Progenitor cell of endocrine pancreas (in vitro differentiated cells): ENCODE data around the gene DNAJC22. TPM values are rescaled to one million over a fixed set of nuclear protein-coding genes. Genes with fewer than 3 reads are reported as not detected.

Experiments
- DNase-seq: peaks from one replicate; pipeline ENCODE4 v3.0.0; 2021; ENCODE audit warnings: low spot score; ENCODE audit not compliant: unreplicated experiment
- H3K27ac Mint-ChIP-seq: 2 replicates; pipeline ENCODE4 v1.8.0; 2021; ENCODE audit warnings: mild to moderate bottlenecking, moderate library complexity, mixed read lengths
- H3K27me3 Mint-ChIP-seq: 2 replicates; pipeline ENCODE4 v1.8.0; 2021; ENCODE audit warnings: mixed read lengths
- H3K36me3 Mint-ChIP-seq: 2 replicates; pipeline ENCODE4 v1.8.0; 2022; ENCODE audit warnings: mixed read lengths; ENCODE audit not compliant: insufficient read depth
- H3K4me1 Mint-ChIP-seq: 2 replicates; pipeline ENCODE4 v1.8.0; 2021; ENCODE audit warnings: low read depth, mixed read lengths
- H3K4me3 Mint-ChIP-seq: 2 replicates; pipeline ENCODE4 v1.8.0; 2021; ENCODE audit warnings: low read depth, mild to moderate bottlenecking, moderate library complexity, mixed read lengths
- H3K9me3 Mint-ChIP-seq: 2 replicates; pipeline ENCODE4 v1.8.0; 2021; ENCODE audit warnings: low read depth, mixed read lengths
- CTCF ChIP-seq: fragments of 200-600 bp; sonication (generic); IDR thresholded peaks from one replicate; pipeline ENCODE4 v1.5.0; 2021; ENCODE audit warnings: antibody characterized with exemption, mild to moderate bottlenecking; ENCODE audit not compliant: unreplicated experiment
- total RNA-seq: library from RNA; stranded (reverse); gene quantifications from 2 replicates; pipeline ENCODE4 v1.2.1, GENCODE V29; 2021

The DNAJC22 gene
- total RNA-seq, 1 donor from 2014 or later: 38.7 TPM

- DNase-seq: no peak
- H3K9me3 Mint-ChIP-seq: no peaks in the 10 kb centered on the region
- H3K4me1 Mint-ChIP-seq: peaks cover 18% of the 10 kb centered on the region
- no peak for TF ChIP-seq CTCF
- H3K4me3 Mint-ChIP-seq: peak overlapping the region; percentile 29
- peaks cover 2% of the 10 kb centered on the region for H3K36me3 Mint-ChIP-seq
- H3K27ac Mint-ChIP-seq: no peak overlapping the region
- no peaks in the 10 kb centered on the region for H3K27me3 Mint-ChIP-seq
These were observed 18.9 kb downstream of the DNAJC22 start for GRCh38 chr12:49365542-49365941.

GRCh38 chr12:49366096-49366651, 19.5 kb downstream of the DNAJC22 start:
- Mint-ChIP-seq H3K27ac (peak overlapping the region; percentile 95), H3K9me3 (no peaks in the 10 kb centered on the region), H3K27me3 (no peaks in the 10 kb centered on the region), H3K36me3 (peaks cover 3% of the 10 kb centered on the region), H3K4me3 (peak overlapping the region; percentile 89), H3K4me1 (peaks cover 21% of the 10 kb centered on the region)
- DNase-seq: no peak
- no peak for TF ChIP-seq CTCF

GRCh38 chr12:49366652-49367380, 20.1 kb downstream of the DNAJC22 start:
- Mint-ChIP-seq H3K27ac (peak overlapping the region; percentile 95), H3K4me1 (peaks cover 25% of the 10 kb centered on the region), H3K27me3 (no peaks in the 10 kb centered on the region), H3K9me3 (no peaks in the 10 kb centered on the region), H3K36me3 (peaks cover 7% of the 10 kb centered on the region), H3K4me3 (peak overlapping the region; percentile 89)
- DNase-seq: peak; percentile 98
- peak; percentile 32 for TF ChIP-seq CTCF

GRCh38 chr12:49367381-49368239, 20.9 kb downstream of the DNAJC22 start, which contains the start of gene SPATS2:
SPATS2 (plus strand) TSS chr12:49367462; CDS start chr12:49461013, 93,551 bp downstream.
- H3K27me3 Mint-ChIP-seq: no peaks in the 10 kb centered on the region
- H3K9me3 Mint-ChIP-seq: no peaks in the 10 kb centered on the region
- H3K36me3 Mint-ChIP-seq: peaks cover 8% of the 10 kb centered on the region
- TF ChIP-seq CTCF: no peak
- no peak for DNase-seq
- peaks cover 26% of the 10 kb centered on the region for H3K4me1 Mint-ChIP-seq
- H3K4me3 Mint-ChIP-seq: peak within 1 kb of the TSS; percentile 89
- H3K27ac Mint-ChIP-seq: peak within 1 kb of the TSS; percentile 95

- H3K9me3 Mint-ChIP-seq: no peaks in the 10 kb centered on the region
- H3K4me3 Mint-ChIP-seq: peak overlapping the region; percentile 89
- DNase-seq: no peak
- TF ChIP-seq CTCF: no peak
- H3K27me3 Mint-ChIP-seq: no peaks in the 10 kb centered on the region
- peak overlapping the region; percentile 95 for H3K27ac Mint-ChIP-seq
- peaks cover 28% of the 10 kb centered on the region for H3K4me1 Mint-ChIP-seq
- H3K36me3 Mint-ChIP-seq: peaks cover 10% of the 10 kb centered on the region
These were observed 21.5 kb downstream of the DNAJC22 start for GRCh38 chr12:49368240-49368600.
